Gastroesophageal sphincter (tissue), 4 donors: ENCODE data around the gene HOXD8. TPM values are rescaled to one million over a fixed set of nuclear protein-coding genes. Genes with fewer than 3 reads are reported as not detected.
A peak's percentile ranks its signal among the peaks of the same experiment; 100 is the strongest.

ENCODE experiments used
- ATAC-seq: fragments of 150-250 bp; one replicate; pipeline ENCODE4 v1.9.1; 2016; ENCODE audit warnings: mild to moderate bottlenecking, moderate library complexity
- H3K27ac ChIP-seq, 4 donors: fragments of 200-600 bp; sonication (generic) in 3 of 4; 1 replicate in 3 of 4; 2 replicates in 1 of 4; pipeline ENCODE4 v1.5.1; 2016 to 2019
- H3K27me3 ChIP-seq: fragments of 200-600 bp; sonication (generic); one replicate; pipeline ENCODE4 v1.5.1; 2019
- H3K36me3 ChIP-seq, 2 donors: fragments of 200-600 bp; sonication (generic); one replicate each; pipeline ENCODE4 v1.5.1; 2019; ENCODE audit warnings: control low read depth in 1 of 2
- H3K4me1 ChIP-seq, 3 donors: fragments of 200-600 bp; sonication (generic); 1 replicate in 2 of 3; 2 replicates in 1 of 3; pipeline ENCODE4 v1.5.1; 2016 to 2019; ENCODE audit warnings: control low read depth in 2 of 3
- H3K4me3 ChIP-seq, 2 donors: fragments of 200-600 bp; sonication (generic); one replicate each; pipeline ENCODE4 v1.5.1; 2019; ENCODE audit warnings: mild to moderate bottlenecking in 1 of 2, moderate library complexity in 1 of 2
- H3K9me3 ChIP-seq, 3 donors: fragments of 200-600 bp; sonication (generic); one replicate each; pipeline ENCODE4 v1.5.1; 2017 to 2019; ENCODE audit warnings: control low read depth in 2 of 3
- EP300 ChIP-seq: sonication (generic); formaldehyde crosslinking; IDR thresholded peaks from one replicate; pipeline ENCODE4 v1.6.1; 2017; ENCODE audit warnings: antibody characterized with exemption, mild to moderate bottlenecking
- POLR2A ChIP-seq, 2 donors: fragments of 450-650 bp; IDR thresholded peaks; one replicate each; pipeline ENCODE4 v1.6.1; 2017; ENCODE audit warnings: antibody characterized with exemption in 2 of 2, mild to moderate bottlenecking in 2 of 2, moderate library complexity in 1 of 2
- POLR2AphosphoS5 ChIP-seq: sonication (generic); formaldehyde crosslinking; IDR thresholded peaks from one replicate; pipeline ENCODE4 v1.6.1; 2017; ENCODE audit warnings: antibody characterized with exemption
- WGBS, 2 donors: methylation state at CpG; one replicate each; pipeline ENCODE4 v1.1.5; 2018; ENCODE audit warnings: low coverage in 1 of 2; 5-methylcytosine and 5-hydroxymethylcytosine counted together
- total RNA-seq, 4 donors: library from RNA; depleted of rRNA; stranded (reverse); fragments of >200 nt; gene quantifications; one replicate each; pipeline ENCODE4 v1.1.0, GENCODE V29; 2016
- TF ChIP-seq, protein P1 (sequence below), 4 experiments: fragments of 200-600 bp in 2 of 4; fragments of 450-650 bp in 2 of 4; sonication (generic) in 1 of 4; IDR thresholded peaks; one replicate each; pipeline ENCODE4 v1.5.1; 2017 to 2019; ENCODE audit warnings: antibody characterized with exemption in 4 of 4, mild to moderate bottlenecking in 2 of 4, moderate library complexity in 2 of 4

Gene HOXD8
- total RNA-seq, 4 donors from 2014 or later: 2.3 to 6.9 (median 3.4) TPM

DNA sequence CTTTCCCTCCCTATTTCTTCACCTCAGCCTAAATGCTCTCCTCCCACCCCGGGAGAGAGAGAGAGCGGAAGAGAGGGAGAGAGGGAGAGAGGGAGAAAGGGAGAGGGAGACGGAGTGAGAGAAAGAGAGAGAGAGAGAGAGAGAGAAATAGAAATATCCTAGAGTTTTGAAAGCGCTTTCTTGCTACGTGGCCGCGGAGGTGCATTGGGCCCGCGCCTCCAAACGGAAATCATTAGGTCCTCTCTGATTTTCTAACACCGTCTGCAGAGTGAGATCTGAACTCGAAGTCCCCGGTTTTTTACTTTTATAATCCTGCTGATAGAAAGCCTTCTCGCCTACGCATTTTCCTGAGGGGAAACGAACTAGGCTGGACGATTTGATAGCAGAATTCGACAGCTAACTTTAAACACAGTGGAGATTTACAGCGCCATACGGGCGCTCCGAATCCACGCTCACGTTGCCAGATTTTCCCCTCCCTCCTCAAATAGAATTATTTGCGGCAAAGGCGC lies 44.8 kb upstream of the HOXD8 start:
- no peak for ATAC-seq
- Histone ChIP-seq H3K4me1 (peaks cover 0 to 64% (median 32%) of the 10 kb centered on the region in 3 donors), H3K27ac (no peak overlapping the region), H3K27me3 (peaks cover 100% of the 10 kb centered on the region), H3K36me3 (no peaks in the 10 kb centered on the region), H3K9me3 (peaks cover 0 to 16% (median 0%) of the 10 kb centered on the region in 3 donors), H3K4me3 (no peak overlapping the region)
- 1 to 3% methylated on average over 15 to 24 of the region's 26 CpGs for WGBS, 2 donors
- no peak for TF ChIP-seq POLR2AphosphoS5
- TF ChIP-seq EP300: no peak
- TF ChIP-seq POLR2A (IDR thresholded peaks at IDR 0.05): no peak
- TF ChIP-seq, protein P1, sequence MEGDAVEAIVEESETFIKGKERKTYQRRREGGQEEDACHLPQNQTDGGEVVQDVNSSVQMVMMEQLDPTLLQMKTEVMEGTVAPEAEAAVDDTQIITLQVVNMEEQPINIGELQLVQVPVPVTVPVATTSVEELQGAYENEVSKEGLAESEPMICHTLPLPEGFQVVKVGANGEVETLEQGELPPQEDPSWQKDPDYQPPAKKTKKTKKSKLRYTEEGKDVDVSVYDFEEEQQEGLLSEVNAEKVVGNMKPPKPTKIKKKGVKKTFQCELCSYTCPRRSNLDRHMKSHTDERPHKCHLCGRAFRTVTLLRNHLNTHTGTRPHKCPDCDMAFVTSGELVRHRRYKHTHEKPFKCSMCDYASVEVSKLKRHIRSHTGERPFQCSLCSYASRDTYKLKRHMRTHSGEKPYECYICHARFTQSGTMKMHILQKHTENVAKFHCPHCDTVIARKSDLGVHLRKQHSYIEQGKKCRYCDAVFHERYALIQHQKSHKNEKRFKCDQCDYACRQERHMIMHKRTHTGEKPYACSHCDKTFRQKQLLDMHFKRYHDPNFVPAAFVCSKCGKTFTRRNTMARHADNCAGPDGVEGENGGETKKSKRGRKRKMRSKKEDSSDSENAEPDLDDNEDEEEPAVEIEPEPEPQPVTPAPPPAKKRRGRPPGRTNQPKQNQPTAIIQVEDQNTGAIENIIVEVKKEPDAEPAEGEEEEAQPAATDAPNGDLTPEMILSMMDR (IDR thresholded peaks at IDR 0.05): no peak

DNA sequence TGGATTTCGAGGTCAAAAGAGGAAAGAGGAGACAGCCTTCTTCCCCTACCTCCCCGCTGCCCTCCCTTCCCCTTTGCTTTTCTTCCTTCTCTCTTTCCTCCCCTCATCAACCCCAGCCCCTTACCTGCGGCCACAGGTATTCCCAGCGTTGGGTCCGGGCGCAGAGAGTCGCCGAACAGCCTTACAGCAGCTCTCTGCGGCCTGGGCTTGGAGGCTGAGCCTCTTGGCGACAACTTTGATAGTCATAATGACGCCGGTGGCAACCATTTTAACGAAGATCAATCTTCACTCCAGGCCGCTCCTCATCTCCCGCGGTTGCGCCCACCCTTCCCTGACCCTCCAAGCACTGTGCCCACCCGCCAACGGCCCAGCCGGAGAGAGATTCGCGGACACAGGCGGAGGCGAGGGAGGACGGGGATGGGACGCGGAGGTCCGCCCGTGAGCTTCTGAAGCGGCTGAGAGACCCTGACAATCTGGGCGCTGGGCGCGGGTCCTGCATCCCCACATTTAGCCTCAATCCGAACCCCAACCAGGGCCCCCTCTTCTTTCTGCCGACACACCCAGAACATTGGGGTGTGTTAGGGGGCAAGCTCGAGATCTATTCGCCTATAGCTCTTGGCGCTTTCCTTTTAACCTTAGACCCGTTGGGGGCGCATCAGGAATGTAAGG lies 44.3 kb upstream of the HOXD8 start:
- H3K9me3 ChIP-seq: peaks cover 0 to 16% (median 0%) of the 10 kb centered on the region in 3 donors
- no peak for ATAC-seq
- WGBS, 2 donors: 2% methylated on average over 9 to 15 of the region's 40 CpGs
- no peaks in the 10 kb centered on the region for H3K36me3 ChIP-seq
- no peak overlapping the region for H3K4me3 ChIP-seq
- H3K4me1 ChIP-seq: peaks cover 0 to 59% (median 29%) of the 10 kb centered on the region in 3 donors
- peaks cover 100% of the 10 kb centered on the region for H3K27me3 ChIP-seq
- no peak for TF ChIP-seq POLR2A (IDR thresholded peaks at IDR 0.05)
- no peak for TF ChIP-seq POLR2AphosphoS5
- TF ChIP-seq, protein P1 (IDR thresholded peaks at IDR 0.05): no peak
- TF ChIP-seq EP300: no peak
- H3K27ac ChIP-seq: no peak overlapping the region

DNA sequence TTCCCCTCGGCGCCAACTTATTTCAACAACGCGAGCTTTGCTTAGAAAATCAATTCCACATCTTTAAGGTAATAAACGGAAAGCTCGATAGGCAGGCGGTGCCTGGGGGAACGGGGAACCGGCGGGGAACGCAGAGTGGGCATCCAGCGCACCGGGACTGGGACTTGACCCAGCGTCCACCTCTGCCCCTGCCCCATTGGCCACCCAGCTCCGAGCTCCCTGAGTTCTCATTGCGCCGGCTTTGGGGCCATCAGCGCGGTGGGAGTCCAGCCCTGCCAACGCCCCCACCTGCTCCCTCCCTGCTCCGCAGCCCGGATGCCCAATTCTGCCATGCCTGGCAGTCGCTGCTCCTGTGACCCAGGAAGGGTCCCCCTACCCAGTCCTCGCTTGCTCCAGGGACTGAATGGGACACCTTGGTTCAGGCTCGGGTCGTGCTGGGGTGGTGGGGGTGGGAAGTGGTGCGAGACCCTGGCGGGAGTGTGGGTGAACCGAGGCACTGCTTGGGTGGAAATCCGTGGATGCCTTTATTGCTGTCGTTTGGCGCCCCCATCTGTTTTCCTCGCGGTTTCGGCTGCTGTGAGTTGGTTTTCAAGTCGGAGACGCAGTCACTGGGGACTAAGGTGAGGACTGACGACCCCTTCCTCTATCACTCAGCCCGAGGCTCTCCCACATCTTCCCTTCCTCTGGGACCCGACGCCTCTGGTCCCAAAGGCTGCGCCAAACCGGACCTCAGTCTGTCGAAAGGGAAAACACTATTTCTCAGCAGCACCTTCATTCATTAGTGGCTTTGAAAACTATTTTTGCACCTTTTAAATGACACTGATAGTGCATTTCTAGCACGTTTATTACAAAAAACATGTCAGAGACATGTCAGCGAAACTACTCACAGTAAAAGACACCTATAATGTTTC lies 43.4 kb upstream of the HOXD8 start:
- Histone ChIP-seq H3K27ac (no peak overlapping the region), H3K9me3 (peaks cover 0 to 9% (median 0%) of the 10 kb centered on the region in 3 donors), H3K4me1 (peaks cover 0 to 50% (median 29%) of the 10 kb centered on the region in 3 donors), H3K4me3 (no peak overlapping the region), H3K36me3 (no peaks in the 10 kb centered on the region), H3K27me3 (peaks cover 100% of the 10 kb centered on the region)
- TF ChIP-seq EP300 (no peak), POLR2AphosphoS5 (no peak), POLR2A (IDR thresholded peaks at IDR 0.05) (no peak)
- TF ChIP-seq, protein P1 (IDR thresholded peaks at IDR 0.05): peak in 2 of 4 experiments; percentile 22 to 46
- WGBS, 2 donors: 6 to 8% methylated on average over 10 to 11 of the region's 46 CpGs
- ATAC-seq: no peak

DNA sequence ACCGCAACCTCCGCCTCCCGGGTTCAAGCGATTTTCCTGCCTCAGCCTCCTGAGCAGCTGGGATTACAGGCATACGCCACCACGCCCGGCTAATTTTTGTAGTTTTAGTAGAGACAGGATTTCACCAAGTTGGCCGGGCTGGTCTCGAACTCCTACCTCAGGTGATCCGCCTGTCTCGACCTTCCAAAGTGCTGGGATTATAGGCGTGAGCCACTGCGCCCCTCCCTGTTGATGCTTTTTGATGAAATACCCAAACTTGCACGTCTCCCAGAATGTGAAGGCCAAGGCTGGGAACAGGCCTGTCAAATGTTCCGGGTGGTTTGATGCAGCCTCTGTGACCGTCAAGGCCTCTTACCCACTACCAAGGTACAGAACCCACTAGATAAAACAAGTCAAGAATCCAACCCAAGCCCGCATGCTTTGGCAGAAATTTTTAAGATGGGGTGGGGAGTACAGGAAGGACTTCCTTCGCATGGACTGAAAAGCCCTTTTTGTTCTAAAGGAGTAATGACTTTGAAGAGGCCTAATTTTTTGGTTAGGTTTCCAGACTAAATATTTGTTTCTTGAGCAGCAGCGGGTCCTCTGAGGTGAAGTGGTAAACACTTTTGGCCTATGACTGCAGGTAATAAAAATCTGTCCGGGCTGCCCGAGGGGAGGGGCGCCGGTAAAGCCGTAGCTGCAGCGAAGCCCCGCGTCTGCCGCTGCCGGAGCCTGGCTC lies 42.0 kb upstream of the HOXD8 start:
- Histone ChIP-seq H3K27me3 (peaks cover 100% of the 10 kb centered on the region), H3K27ac (no peak overlapping the region), H3K4me3 (peak overlapping the region in 1 of 2 donors; percentile 38), H3K4me1 (peaks cover 0 to 52% (median 31%) of the 10 kb centered on the region in 3 donors), H3K36me3 (no peaks in the 10 kb centered on the region), H3K9me3 (no peaks in the 10 kb centered on the region)
- TF ChIP-seq POLR2AphosphoS5 (no peak), POLR2A (IDR thresholded peaks at IDR 0.05) (no peak), EP300 (no peak)
- TF ChIP-seq, protein P1 (IDR thresholded peaks at IDR 0.05): no peak
- 11 to 57% methylated on average over 5 to 7 of the region's 29 CpGs for WGBS, 2 donors
- no peak for ATAC-seq
